Ovary (tissue), 9 donors: ENCODE data around the gene CHL1. TPM values are rescaled to one million over a fixed set of nuclear protein-coding genes. Genes with fewer than 3 reads are reported as not detected.

Experiments used
- DNase-seq, 5 donors: peaks; one replicate each; pipeline ENCODE4 v3.0.0-alpha.2; 2019 to 2020
- H3K27ac ChIP-seq, 2 donors: fragments of 200-600 bp; one replicate each; pipeline versions ENCODE4 v1.5.1 to v1.8.0; 2019 to 2022
- H3K27me3 ChIP-seq: fragments of 200-600 bp; one replicate; pipeline ENCODE4 v1.8.0; 2022
- H3K36me3 ChIP-seq: fragments of 200-600 bp; sonication (generic); one replicate; pipeline ENCODE4 v1.5.1; 2019
- H3K4me1 ChIP-seq: one replicate; pipeline ENCODE4 v1.8.1; 2013; ENCODE audit warnings: mild to moderate bottlenecking, moderate library complexity; ENCODE audit not compliant: insufficient read depth
- H3K4me3 ChIP-seq: fragments of 200-600 bp; sonication (generic); one replicate; pipeline ENCODE4 v1.5.1; 2017
- H3K9me3 ChIP-seq, 2 donors: fragments of 200-600 bp in 1 of 2; sonication (generic) in 1 of 2; one replicate each; pipeline versions ENCODE4 v1.5.1 to v1.8.1; 2013 to 2019; ENCODE audit warnings: mild to moderate bottlenecking in 1 of 2, moderate library complexity in 1 of 2
- EP300 ChIP-seq: sonication (generic); formaldehyde crosslinking; IDR thresholded peaks from one replicate; pipeline ENCODE4 v1.6.1; 2017; ENCODE audit warnings: antibody characterized with exemption
- POLR2A ChIP-seq: fragments of 450-650 bp; IDR thresholded peaks from one replicate; pipeline ENCODE4 v1.6.1; 2017; ENCODE audit warnings: antibody characterized with exemption, mild to moderate bottlenecking, moderate library complexity
- WGBS, 3 donors: extraction: QIAGEN DNeasy Blood & Tissue Kit in 1 of 3; methylation state at CpG; one replicate each; pipeline versions ENCODE4 v1.1.5 to v1.1.7; 2013 to 2017; 5-methylcytosine and 5-hydroxymethylcytosine counted together
- intact Hi-C, 4 donors: fragments of 100-400 bp; cut with DNase I; formaldehyde crosslinking; loops; one replicate each; pipeline versions ENCODE4 v1.11.0 to v1.15.1; 2022 to 2023
- polyA plus RNA-seq, 2 donors: library from polyadenylated mRNA; stranded (reverse); fragments of 200-250 nt in 1 of 2; fragments of 350-450 nt in 1 of 2; fragmentation: Illumina TruSeq in 1 of 2; extraction: RNeasy Lipid Tissue Mini Kit (QIAGEN cat#74804) in 1 of 2; gene quantifications; one replicate each; pipeline ENCODE4 v1.2.3, GENCODE V29; 2013 to 2014
- total RNA-seq, 7 donors: library from RNA; depleted of rRNA in 2 of 7; stranded (reverse); fragments of >200 nt in 2 of 7; fragmentation: NEBNext Ultra II Directional in 3 of 7; extraction: Animal tissue kit (Norgen Biotek cat#: 25700) in 3 of 7; gene quantifications; one replicate each; pipeline versions ENCODE4 v1.1.0 to v1.2.4, GENCODE V29; 2016 to 2023
- TF ChIP-seq, protein P1 (sequence below), 3 donors: fragments of 450-650 bp in 2 of 3; fragments of 200-600 bp in 1 of 3; IDR thresholded peaks; one replicate each; pipeline versions ENCODE4 v1.5.1 to v1.8.0; 2016 to 2022; ENCODE audit warnings: antibody characterized with exemption in 3 of 3, mild to moderate bottlenecking in 1 of 3
- donor health status: DM: no; HTN: no; CAD: no; lungs with moderate emphysema.
- donor health status: DM: no; HTN: no; CAD: no.
- donor health status: Bipolar disorder and iron deficiency.
- donor health status: DM: yes; HTN: yes; CAD: no.
- donor health status: DM: no; HTN: no; CAD: no.
- donor health status: DM: yes; HTN: yes; CAD: no.

The CHL1 gene
- total and polyA plus RNA-seq, 9 donors = 20.8 to 101 (median 35.7) TPM

- TF ChIP-seq POLR2A (no peak), EP300 (no peak)
- TF ChIP-seq, protein P1, sequence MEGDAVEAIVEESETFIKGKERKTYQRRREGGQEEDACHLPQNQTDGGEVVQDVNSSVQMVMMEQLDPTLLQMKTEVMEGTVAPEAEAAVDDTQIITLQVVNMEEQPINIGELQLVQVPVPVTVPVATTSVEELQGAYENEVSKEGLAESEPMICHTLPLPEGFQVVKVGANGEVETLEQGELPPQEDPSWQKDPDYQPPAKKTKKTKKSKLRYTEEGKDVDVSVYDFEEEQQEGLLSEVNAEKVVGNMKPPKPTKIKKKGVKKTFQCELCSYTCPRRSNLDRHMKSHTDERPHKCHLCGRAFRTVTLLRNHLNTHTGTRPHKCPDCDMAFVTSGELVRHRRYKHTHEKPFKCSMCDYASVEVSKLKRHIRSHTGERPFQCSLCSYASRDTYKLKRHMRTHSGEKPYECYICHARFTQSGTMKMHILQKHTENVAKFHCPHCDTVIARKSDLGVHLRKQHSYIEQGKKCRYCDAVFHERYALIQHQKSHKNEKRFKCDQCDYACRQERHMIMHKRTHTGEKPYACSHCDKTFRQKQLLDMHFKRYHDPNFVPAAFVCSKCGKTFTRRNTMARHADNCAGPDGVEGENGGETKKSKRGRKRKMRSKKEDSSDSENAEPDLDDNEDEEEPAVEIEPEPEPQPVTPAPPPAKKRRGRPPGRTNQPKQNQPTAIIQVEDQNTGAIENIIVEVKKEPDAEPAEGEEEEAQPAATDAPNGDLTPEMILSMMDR (IDR thresholded peaks at IDR 0.05) = no peak
- Histone ChIP-seq H3K27me3 (no peaks in the 10 kb centered on the region), H3K27ac (no peak overlapping the region), H3K36me3 (no peaks in the 10 kb centered on the region), H3K9me3 (no peaks in the 10 kb centered on the region), H3K4me1 (no peaks in the 10 kb centered on the region), H3K4me3 (no peak overlapping the region)
- intact Hi-C loops = no loop called here
- DNase-seq = no peak
- WGBS, 3 donors = 85 to 94% (median 89%) methylated on average over 3 of the region's 3 CpGs
These were observed 199.7 kb downstream of the CHL1 start for GRCh38 chr3:396293-396692.

GRCh38 chr3:399647-400046 is 203.1 kb downstream of the CHL1 start:
- DNase-seq = no peak
- WGBS, 3 donors = 93 to 95% (median 94%) methylated on average over 6 of the region's 6 CpGs
- H3K27me3 ChIP-seq = no peaks in the 10 kb centered on the region
- intact Hi-C loops = no loop called here
- TF ChIP-seq POLR2A (no peak), EP300 (no peak)
- TF ChIP-seq, protein P1 (IDR thresholded peaks at IDR 0.05) = no peak
- no peak overlapping the region for H3K4me3 ChIP-seq
- no peaks in the 10 kb centered on the region for H3K9me3 ChIP-seq
- H3K36me3 ChIP-seq = no peaks in the 10 kb centered on the region
- H3K27ac ChIP-seq = no peak overlapping the region
- no peaks in the 10 kb centered on the region for H3K4me1 ChIP-seq

DNA sequence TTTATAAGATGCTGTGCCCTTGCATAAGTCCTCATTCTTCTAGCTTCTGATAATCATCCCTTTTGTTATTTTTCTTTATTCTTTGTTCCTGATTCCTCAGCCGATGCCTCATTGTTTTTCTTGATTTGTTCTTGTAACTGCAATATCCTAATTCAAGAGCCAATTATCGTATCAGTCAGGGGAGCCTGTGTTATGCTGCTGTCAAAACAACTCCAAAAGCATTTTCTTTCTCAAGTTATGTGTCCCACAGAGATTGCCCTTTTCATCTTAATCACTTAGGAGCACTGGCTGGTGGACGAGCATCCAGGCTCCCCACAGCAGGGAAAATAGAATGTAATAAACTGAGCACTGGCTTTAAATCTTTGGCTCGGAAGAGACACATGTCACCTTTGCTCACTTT is 207.3 kb downstream of the CHL1 start:
- intact Hi-C loops = no loop called here
- no peaks in the 10 kb centered on the region for H3K27me3 ChIP-seq
- no peak overlapping the region for H3K27ac ChIP-seq
- no peaks in the 10 kb centered on the region for H3K9me3 ChIP-seq
- no peak overlapping the region for H3K4me3 ChIP-seq
- TF ChIP-seq POLR2A (no peak), EP300 (no peak)
- TF ChIP-seq, protein P1 (IDR thresholded peaks at IDR 0.05) = no peak
- H3K4me1 ChIP-seq = no peaks in the 10 kb centered on the region
- 72 to 93% (median 87%) methylated on average over 4 of the region's 4 CpGs for WGBS, 3 donors
- H3K36me3 ChIP-seq = no peaks in the 10 kb centered on the region
- no peak for DNase-seq

DNA sequence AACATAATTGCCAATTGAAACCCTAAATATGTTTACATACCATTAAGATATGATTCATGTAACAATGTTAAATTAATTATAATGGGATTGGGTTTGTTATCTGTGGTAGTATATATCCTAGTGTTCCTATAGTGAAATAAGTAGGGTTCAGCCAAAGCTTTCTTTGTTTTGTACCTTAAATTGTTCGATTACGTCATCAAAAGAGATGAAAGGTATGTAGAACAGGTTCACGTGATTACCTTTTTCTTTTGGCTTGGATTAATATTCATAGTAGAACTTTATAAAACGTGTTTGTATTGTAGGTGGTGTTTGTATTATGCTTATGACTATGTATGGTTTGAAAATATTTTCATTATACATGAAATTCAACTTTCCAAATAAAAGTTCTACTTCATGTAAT is 212.4 kb downstream of the CHL1 start:
- intact Hi-C loops = no loop called here
- H3K9me3 ChIP-seq = no peaks in the 10 kb centered on the region
- H3K27me3 ChIP-seq = no peaks in the 10 kb centered on the region
- H3K27ac ChIP-seq = no peak overlapping the region
- H3K4me1 ChIP-seq = no peaks in the 10 kb centered on the region
- TF ChIP-seq POLR2A = no peak
- TF ChIP-seq EP300 = no peak
- TF ChIP-seq, protein P1 (IDR thresholded peaks at IDR 0.05) = no peak
- WGBS, 3 donors = 78 to 91% (median 85%) methylated on average over 4 of the region's 4 CpGs
- H3K36me3 ChIP-seq = no peaks in the 10 kb centered on the region
- H3K4me3 ChIP-seq = no peak overlapping the region
- no peak for DNase-seq

GRCh38 chr3:411226-411625 is 214.7 kb downstream of the CHL1 start:
- no peak overlapping the region for H3K27ac ChIP-seq
- TF ChIP-seq EP300 = no peak
- TF ChIP-seq POLR2A = no peak
- TF ChIP-seq, protein P1 (IDR thresholded peaks at IDR 0.05) = no peak
- no peaks in the 10 kb centered on the region for H3K9me3 ChIP-seq
- H3K4me3 ChIP-seq = no peak overlapping the region
- no peaks in the 10 kb centered on the region for H3K27me3 ChIP-seq
- H3K36me3 ChIP-seq = no peaks in the 10 kb centered on the region
- DNase-seq = no peak
- intact Hi-C loops = no loop called here
- 15 to 28% (median 18%) methylated on average over 2 of the region's 2 CpGs for WGBS, 3 donors
- no peaks in the 10 kb centered on the region for H3K4me1 ChIP-seq
